ENCODE results near the gene DNMBP. TPM values are rescaled to one million over a fixed set of nuclear protein-coding genes. Genes with fewer than 3 reads are reported as not detected.
"Not testable (repeated sequence)": the region's sequence is repeated elsewhere in the genome, so short reads cannot be mapped to it uniquely, and the experiment has no call there.

DNMBP gene
- total RNA-seq, 2 experiments from 2014 or later = 2.0 to 2.4 TPM

DNA sequence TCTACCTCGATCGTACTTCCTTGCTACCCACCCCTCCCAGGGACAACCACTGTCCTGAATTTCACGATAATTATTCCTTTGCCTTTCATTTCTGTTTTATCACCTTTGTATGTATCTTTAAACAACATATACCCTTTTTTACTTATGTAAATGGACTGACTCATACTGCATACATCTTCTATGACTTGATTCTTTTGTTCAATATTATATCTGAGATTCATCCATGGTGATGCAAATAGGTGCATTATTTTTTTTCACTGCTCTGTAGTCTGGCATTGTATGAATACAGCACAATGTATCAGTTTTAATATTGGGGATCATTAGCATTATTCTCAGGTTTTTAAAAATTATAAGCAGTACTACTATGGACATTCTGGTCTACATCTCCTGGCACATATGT, 157.9 kb downstream of the DNMBP start:
- POLR2A ChIA-PET = no interaction called here
- CTCF ChIA-PET = interaction anchor here (0.8 kb wide), 1 partner anchor 194 kb away, joined by 3 read pairs; no protein-coding TSS in a partner anchor

DNA sequence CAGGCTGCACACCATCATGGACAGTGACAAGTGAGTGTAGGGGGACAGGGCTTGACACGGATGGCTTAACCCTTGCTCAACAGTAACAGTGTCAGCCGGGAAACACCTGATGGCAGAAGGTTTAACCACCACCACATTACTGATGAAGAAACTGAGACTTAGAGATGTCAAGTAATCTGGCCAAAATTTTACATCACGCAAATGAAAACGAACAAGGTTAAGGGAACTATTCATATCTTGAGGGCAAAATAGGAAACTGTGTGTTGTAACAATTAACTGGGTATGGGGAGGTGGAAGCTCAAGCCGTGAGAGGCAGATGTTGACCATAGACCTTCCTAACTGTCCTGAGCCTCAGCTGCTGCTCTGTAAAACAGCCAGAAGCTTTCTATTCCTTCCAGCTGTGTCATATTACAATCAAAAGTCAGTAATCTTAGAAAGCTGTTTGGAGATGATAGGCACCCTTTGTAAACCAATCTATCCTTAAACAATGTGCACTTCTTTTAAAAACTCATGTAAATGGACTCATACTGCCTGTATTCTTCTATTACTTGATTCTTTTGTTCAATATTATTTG, 158.9 kb downstream of the DNMBP start:
- POLR2A ChIA-PET = no interaction called here
- CTCF ChIA-PET = interaction anchor here (0.8 kb wide), 1 partner anchor 195 kb away, joined by 3 read pairs; no protein-coding TSS in a partner anchor

DNA sequence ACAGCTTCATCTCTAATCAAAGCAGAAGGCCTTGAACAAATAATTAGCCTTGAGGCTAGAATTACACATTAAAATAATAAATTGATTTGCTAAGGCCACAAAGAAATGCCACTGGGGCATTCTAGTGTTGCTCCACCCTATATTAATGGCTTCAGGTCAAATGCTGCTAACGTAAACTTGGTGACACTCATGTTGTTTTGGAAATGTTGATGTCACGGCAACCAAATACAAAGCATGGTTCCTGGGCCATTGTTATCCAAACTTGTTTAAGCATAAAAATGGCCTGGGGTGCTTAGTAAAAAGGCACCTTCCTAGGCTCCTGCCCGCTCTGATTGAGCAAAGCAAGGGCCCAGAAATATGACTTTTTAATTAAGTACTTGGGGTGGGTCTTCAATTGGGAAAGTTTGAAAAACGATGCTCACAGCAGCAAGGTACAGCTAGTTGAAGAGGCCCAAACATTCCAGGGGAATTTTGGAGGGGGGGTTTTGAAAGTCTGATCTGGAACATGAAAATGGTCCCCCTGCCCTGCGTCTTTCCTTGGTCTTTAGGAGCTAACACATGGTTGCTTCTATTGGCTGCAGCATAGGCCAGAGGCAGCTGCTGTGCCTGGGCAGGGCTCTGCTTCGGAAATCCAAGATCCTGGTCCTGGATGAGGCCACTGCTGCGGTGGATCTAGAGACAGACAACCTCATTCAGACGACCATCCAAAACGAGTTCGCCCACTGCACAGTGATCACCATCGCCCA, 159.6 kb downstream of the DNMBP start:
- POLR2A ChIA-PET = no interaction called here

DNA sequence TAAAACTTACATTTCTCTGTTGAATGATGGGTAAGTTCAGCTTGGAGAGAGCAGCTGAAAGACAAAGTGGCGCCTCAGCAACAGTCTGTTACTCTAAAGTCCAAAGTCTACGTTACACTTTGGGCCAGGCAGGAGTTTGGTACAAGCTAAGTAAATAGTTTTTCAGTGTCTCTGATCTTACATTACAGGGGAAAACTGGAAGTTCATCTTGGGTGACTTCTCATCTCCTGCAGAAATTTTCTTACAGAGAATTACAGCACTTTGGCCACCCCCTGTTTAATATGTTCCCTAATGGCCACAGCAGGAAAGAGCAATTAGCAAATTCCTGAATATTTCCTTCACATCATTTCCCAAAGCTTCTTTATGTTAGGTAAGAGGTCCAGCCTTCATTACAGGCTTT, 160.2 kb downstream of the DNMBP start:
- CTCF ChIA-PET = interaction anchor here (1.4 kb wide), 1 partner anchor 196 kb away, joined by 4 read pairs; no protein-coding TSS in a partner anchor
- POLR2A ChIA-PET = no interaction called here

More for the DNA sequence above, 159.6 kb downstream of the DNMBP start:
- CTCF ChIA-PET = no interaction called here

DNA sequence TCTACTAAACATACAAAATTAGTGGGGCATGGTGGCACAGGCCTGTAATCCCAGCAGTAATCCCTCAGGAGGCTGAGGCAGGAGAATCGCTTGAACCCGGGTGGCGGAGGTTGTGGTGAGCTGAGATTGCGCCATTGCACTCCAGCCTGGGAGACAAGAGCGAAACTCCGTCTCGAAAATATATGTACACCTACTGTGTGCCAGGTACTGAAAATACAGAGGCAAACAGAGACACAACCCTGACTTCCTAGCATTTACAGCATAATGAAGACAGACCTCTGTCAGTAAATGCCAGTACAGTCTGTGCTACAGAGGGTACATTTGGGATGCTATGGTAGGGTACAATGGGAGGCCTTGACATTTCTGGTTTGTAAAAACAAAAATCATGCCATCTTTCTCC, 160.7 kb downstream of the DNMBP start:
- POLR2A ChIA-PET = no interaction called here
- CTCF ChIA-PET = interaction anchor here (1.4 kb wide), 1 partner anchor 197 kb away, joined by 4 read pairs; no protein-coding TSS in a partner anchor

DNA sequence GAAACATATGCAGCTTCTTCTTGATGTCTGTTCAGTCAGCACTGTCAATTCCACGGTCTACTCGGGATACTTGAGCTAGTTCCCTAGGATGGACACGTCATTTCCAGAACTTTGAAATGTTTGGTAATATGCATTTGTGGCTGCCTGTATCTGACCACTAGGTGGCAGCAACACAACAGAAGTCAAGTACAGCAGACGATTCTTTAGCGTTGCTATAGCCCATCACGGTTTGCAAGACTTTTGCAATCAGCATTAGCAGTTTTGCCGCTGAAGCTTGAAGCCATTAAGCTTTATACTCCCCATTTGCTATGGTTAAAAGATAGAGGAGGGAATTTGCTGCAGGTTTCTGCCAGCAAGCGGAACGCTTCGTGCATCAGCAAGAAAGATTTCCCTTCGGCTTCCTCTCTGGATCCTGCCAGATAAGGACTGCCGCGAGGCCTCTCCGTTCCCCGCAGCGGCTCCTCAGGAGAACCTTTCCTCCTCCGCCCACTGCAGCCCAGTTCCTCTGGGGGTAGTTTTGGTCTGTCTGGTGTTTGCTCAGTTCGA, 163.8 kb downstream of the DNMBP start:
- ChIA-PET CTCF (interaction anchor here (0.6 to 3.6 kb wide), 24 partner anchors 8 to 408 kb away, joined by 3 to 25 read pairs (median 4); partner anchors contain the start of gene DNMBP), POLR2A (no interaction called here)

DNA sequence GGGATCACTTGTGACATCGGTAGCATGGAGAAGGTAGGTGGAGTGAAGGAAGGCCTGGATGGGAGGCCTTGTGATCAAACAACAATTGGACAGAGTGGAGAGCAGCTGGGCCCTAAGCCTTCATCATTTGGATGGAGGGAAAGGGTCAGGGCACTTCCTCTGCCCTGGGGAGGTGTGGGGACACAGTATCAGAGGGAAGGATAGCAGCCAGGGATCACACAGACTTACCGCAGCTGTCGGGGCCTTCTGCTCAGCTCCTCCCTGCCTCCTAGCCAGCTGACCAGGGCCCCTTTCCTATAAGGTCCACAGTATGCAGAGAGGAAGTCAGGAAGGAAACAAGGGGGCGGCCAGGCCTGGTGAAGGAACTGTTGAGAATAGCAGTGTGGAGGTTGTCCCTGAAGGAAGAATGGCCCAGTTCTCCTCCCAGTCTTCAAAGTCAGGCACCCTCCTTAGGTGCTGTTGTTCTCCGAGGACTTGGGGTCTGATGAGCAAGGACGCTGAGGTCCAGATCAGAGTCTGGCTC, 165.3 kb downstream of the DNMBP start:
- POLR2A ChIA-PET = no interaction called here
- CTCF ChIA-PET = interaction anchor here (0.5 to 3.6 kb wide), 7 partner anchors 10 to 367 kb away, joined by 3 to 25 read pairs (median 5); partner anchors contain the start of gene DNMBP

DNA sequence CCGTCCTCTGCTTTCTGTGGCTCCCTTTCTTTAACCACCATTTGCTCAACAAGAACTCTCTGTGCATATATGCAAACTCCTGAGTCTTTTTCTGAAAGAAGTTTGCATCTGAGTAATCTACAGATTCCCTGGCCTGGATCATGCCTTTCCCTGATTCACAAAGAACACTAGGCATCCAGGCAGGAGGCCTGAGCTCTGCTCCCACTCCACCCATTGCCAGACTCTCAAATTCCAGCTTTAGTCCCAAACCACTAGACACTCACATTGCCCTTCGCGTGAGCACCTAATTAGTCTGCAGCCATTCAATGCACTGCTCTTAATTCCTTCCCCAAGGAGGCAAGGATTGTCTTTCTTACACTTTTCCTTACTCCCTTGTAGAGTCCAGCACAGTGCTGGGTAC, 166.4 kb downstream of the DNMBP start:
- CTCF ChIA-PET = interaction anchor here (1.2 kb wide), 1 partner anchor 203 kb away, joined by 5 read pairs; no protein-coding TSS in a partner anchor

DNA sequence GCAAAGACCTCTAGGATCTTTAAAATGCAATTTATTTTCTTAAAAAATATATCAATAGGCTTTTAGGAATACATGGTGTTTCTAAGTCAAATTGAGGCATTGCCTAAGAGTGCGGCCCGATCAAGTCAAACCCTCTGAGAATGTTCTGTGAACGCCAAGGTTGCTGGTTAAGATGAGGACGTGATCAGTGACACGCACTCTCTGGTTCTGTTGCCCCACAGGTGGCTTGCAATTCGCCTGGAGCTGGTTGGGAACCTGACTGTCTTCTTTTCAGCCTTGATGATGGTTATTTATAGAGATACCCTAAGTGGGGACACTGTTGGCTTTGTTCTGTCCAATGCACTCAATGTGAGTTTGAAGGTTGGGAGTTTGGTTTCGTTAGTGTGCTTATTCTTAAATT, 168.0 kb downstream of the DNMBP start:
- ChIA-PET POLR2A (no interaction called here), CTCF (no interaction called here)

More for the DNA sequence above, 166.4 kb downstream of the DNMBP start:
- POLR2A ChIA-PET = no interaction called here

DNA sequence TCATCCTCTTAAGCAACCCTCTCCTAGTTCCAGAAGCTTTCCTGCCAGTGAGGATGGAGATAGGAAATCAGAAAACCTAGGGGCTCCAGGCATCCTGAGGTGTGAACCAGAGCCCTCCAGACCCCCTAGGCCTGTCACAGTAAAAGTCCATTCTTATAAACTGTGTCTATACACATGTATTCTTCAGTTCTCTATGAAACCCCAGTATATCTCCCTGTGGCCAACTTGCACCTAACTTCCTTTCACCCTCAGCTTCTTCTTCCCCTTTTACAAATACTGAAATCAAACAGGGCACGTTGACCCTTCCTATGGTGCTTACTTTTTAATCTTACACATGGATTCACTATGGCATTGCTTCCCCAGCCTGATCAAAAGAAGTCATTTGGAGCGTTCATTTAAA, 168.9 kb downstream of the DNMBP start:
- POLR2A ChIA-PET, CTCF ChIA-PET: not testable (repeated sequence)

DNA sequence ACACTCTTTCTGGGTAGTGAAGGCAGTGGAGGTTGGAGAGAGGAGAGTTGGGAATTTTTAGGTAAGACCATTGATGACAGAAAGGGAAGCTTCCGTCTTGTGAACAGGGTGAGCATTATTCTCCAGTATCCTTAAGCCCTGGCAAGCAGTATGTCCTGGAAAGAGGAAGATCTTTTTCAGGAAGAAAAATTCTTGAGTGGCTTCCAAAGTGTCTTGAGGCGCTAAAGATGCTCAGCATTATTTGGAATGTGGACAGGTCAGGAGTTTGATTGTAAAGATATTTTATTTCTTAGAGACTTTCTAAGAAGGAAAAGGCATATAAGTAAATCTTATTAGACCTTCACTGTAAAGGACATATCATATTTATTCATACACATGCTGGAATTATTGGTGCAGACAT, 173.0 kb downstream of the DNMBP start:
- POLR2A ChIA-PET = no interaction called here
- CTCF ChIA-PET = no interaction called here

DNA sequence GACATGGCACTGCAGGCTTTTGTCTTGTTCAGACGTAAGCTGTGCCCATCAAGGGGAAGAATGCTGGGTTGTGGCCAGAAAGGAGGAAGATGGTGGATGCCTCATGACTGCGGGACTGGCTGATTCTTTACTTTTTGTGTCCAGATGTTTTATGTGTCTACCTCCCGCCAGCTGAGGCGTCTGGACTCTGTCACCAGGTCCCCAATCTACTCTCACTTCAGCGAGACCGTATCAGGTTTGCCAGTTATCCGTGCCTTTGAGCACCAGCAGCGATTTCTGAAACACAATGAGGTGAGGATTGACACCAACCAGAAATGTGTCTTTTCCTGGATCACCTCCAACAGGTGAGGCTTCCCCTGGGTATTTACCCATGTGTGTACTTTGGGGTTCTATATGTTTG, 173.8 kb downstream of the DNMBP start:
- POLR2A ChIA-PET = no interaction called here
- CTCF ChIA-PET = no interaction called here

DNA sequence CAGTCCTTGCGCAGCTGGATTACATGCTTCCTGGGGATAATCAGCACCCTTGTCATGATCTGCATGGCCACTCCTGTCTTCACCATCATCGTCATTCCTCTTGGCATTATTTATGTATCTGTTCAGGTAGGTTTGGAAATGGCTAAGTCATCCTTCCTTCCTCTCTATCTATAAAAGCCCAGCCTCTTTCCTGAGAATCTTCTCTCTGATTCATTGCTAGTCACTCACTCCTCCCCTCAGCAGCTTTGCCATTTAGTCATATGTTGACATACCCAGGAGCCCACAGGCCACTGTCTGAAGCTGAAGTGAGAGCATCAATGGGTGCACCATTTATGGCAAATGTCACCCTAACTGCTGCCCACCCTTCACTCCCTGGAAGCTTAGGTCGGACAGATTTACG, 175.3 kb downstream of the DNMBP start:
- POLR2A ChIA-PET = no interaction called here
- CTCF ChIA-PET = no interaction called here

DNA sequence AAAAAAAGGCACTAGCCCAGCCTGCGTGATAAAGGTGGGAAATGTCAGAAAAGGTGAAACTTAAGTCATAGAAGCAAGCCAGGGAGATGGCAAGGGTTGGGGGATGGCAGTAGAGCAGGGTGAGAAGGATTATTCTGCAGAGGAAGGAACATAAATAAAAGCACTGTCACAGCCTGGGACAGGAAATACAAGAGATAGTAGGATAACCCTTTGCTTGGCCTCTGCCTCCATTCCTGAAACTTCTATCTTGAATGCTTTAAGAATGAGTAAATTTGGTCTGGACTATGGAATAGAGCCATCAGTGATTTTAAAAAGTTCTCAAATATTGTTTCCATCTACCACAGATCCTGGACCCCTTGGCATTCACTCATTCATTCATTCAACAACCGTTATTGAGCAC, 177.3 kb downstream of the DNMBP start:
- CTCF ChIA-PET = no interaction called here
- POLR2A ChIA-PET = no interaction called here

DNA sequence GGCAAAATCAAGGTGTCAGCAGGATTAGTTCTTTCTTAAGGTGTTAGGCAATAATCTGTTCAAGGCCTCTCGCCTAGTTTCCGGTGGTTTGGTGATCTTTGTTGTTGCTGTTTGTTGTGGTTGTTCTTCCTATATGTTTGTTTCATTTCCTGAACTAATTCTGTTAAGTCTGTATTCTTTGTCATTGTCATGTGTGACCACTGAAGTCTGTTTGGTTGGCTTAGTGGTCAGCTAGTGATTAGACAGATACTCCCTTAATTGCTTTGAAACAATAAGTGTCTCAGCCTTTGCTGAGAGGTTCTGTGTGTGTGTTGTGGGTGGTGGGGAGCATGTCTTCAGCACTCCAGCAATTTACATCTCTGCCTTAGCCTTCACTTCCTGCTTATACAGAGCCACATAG, 181.3 kb downstream of the DNMBP start:
- ChIA-PET CTCF (no interaction called here), POLR2A (no interaction called here)

DNA sequence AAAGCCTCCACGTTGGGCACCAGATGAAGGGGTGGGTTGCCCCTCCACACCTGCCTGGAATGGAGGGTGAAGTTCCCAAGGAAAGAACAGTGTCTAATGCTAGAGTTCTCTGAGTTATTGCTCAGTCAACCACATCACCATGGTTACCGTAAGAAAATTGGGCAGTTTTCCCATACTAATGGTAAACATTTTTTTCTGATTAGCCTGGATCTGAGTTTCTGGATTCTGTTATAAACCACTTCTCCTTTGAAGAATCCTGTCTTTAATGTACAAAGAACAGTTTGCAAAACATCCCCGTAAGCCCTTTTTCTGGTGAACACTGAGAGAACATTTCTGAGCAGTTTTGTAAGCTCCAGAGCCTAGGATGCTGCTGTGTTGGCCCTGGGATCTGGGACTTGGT, 181.8 kb downstream of the DNMBP start:
- CTCF ChIA-PET = no interaction called here
- POLR2A ChIA-PET = no interaction called here

Other genes starting within 250 kb of the DNMBP start
- gene ABCC2, start 227.3 kb downstream of the DNMBP start, total RNA-seq = 1 to 10 TPM in 1 of 2 experiments, under 1 TPM in 1; 0.91 to 1.4 TPM
- gene CPN1, start 71.9 kb upstream of the DNMBP start, total RNA-seq = not detected
- gene ERLIN1, start 176.1 kb upstream of the DNMBP start, total RNA-seq = 10 to 100 TPM; 22.1 TPM
- 10 to 100 TPM; 40.8 to 41.1 TPM for gene CHUK, start 219.6 kb upstream of the DNMBP start, total RNA-seq